ENCODE data around the gene PCBP1.
"Not testable (repeated sequence)": the region's sequence is repeated elsewhere in the genome, so short reads cannot be mapped to it uniquely, and the experiment has no call there.

The PCBP1 gene

DNA sequence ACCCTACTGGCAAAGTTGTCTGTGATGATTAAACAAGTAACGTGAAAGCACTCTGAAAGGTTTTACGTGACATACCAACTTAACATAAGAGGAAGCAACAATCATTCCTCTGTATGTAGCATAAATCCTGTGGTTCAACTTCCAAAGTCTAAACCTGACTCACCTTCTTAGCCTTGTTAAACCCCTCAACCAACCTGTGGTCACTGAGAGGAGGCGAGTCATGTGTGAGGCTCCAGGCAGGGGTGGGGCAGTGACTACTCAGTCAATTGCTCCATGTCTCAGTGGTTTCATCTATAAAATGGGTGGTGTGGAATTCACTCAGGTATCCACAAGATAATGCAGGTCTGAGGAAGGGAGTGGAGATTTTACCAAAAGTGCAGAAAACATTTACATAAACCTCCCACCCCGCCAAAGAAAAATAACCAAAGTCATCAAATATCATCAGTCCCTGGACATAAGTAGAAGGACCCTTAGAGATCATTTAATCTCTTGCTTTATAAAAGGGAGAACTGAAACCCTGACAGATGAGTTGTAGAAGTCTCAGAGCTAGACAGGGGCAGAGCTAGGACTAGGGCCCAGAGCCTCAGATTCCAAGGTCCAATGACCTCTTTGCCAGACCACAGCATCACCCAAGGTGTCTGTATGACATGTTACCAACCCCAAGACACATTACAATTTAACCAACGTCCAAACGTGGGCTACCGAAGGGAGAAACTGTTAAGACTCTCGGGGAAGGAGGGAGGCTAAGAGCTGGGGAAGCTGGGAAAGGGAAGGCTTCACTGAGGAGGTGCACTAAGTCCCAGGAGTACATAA is 3.7 kb upstream of the PCBP1 start:
- DNase-seq = no peak

GRCh38 chr2:70084973-70085710 is 2.1 kb upstream of the PCBP1 start:
- DNase-seq = no peak

DNA sequence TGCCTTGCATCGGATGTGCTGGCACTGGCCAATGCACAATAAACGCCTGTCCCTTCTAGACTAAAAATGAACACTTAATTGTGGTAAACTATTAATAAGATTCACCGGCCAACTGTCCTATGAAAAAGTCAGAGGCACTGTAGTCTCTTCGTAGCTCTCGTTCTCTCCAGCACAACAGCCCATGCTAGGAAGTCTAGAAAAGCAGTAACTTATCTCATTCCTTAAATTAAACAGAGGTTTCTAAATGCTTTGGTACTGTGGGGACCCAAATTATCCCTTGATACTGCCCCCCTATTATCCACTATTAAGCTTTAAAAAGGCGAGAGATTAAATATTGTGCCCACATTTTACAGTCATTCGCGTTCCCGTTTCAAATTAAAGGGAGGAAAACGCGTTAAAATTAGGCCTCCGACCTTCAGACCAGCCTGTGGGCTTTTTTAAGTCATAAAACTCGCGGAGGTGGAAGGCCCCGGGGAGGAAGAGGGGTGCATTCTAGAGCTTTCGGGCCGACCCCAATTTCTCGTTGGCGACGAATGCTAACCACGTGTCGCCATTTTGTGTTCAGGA is 1.5 kb upstream of the PCBP1 start:
- no peak for DNase-seq

DNA sequence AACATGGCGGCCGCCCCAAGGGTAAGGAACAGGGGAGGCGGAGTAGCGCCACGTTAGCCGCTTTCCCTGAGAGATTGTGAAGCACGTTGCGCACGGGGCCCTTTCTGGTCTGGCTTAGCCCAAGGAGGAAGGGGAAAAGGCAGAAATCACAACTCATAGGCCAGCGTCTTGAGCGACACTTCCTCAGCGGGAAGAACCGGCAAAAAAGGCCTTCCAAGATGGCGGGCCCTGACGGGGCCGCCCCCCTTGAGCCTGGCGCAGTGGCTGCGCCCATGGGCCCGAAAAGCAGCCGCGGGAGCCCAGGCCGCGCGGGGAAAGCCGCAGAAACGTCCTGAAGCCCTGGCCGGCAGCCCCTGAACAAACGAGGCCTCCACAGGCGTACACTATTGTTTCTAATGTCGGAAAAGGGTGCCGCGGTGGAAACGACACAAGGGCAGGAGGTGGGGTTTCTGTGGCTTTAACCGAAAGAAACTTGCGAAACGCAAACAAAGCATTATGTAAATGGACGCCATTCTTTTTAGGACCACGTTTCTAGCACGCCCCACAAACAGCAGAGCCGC is 919 bp upstream of the PCBP1 start:
- peak; percentile 52 for DNase-seq

GRCh38 chr2:70087702-70088597 is 673 bp downstream of the PCBP1 start:
- no peak for DNase-seq

GRCh38 chr2:70088598-70089219 is 1.4 kb downstream of the PCBP1 start:
- DNase-seq = no peak

DNA sequence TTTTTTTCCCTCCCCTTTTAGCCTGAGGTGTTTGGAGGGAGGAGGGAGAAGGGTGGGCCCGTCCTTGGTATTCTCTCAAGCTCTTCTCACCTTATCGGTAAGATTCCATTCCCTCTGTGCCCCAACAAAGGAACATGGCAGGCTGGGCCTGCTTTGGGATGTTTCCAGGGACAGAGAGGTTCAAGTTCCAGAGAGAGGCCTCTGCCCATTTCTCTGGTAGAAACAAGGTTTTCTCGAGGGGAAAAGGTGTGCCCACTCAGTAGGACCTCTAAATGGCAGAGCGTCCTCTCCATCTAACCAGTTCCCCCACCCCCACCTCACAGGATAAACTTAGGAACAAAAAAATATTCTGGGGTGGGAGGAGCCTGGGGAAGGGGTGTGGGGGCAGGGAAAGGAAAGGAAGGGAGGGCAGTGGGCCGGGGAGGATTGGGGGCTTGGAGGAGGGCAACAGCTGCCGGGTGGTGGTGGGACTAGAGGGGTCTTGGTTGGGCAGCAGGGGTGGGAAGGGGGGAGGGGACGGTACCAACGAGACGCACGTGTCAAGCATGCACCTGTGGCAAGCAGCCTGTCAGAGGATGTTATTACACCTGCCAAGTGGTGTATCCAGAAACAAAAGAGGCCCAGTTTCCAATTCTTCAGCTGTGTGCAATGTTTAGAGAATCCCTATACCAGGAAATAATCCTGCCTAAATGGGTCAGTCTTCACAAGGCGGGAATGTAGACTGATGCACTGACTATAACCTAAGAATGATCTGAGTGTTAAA is 2.1 kb downstream of the PCBP1 start:
- DNase-seq = no peak

GRCh38 chr2:70089983-70090525 is 2.8 kb downstream of the PCBP1 start:
- no peak for DNase-seq

DNA sequence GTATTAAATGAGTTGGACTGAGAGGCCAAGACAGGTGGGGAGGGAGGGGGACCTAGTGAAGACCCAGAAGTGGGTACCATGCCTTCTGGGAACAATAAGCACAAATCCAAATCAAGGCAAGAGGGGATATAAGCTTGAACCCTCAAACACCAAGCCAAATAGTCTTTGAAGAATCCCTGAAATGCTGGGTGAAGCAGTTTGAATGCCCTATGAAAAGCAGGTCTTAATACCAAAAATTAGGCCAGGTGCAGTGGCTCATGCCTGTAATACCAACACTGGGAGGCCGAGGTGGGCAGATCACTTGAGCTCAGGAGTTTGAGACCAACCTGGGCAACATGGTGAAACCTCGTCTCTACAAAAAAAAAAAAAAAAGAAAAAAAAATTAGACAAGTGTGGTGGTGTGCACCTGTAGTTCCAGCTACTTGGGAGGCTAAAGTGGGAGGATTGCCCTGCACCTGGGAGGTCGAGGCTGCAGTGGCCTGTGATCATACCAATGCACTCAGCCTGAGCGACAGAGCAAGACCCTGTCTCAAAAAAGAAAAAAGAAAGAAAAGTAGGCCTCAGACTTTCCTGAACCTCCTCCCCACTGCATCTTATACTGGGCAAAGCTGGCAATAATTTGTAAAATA is 3.5 kb downstream of the PCBP1 start:
- no peak for DNase-seq

DNA sequence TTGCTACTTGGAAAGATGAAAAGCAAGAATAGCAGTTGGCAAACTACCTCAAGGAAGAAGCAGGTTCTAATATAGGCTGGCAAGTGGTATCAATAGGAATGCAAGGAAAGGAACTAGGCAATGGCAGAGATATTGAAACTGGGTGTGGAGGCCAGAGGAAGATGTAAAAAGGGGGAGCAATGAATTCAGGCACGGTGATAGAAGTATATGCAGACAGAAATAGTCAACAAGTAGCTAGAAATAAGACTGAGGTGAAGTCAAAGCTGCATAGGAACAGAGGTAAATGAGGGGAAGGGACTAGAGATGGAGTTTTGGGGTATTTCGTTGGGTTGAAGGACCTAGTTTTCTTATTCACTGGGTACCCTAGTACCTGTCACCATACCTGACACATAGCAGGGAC is 4.1 kb downstream of the PCBP1 start:
- DNase-seq = no peak

DNA sequence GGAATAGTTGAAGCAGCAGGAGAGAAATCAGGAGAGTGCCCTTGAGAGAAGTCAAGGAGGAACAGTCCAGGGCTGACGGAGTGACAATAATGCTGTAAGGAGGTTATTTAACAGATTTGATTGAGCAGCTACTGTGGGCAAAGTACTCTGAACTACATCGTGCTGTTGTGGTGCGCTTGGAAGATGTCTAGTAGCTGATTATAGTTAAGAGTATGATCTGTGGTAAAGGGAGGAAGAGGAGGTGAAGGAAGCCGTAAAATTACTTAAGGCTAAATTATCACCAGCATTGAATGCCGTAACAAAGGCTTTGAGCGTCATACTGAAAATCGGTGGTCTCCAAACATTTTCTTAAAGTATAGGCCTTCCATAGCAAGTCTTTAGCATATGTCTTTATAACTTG is 4.5 kb downstream of the PCBP1 start:
- no peak for DNase-seq

- not testable (repeated sequence) for DNase-seq
These were observed 5.4 kb downstream of the PCBP1 start for GRCh38 chr2:70092576-70093243.

DNA sequence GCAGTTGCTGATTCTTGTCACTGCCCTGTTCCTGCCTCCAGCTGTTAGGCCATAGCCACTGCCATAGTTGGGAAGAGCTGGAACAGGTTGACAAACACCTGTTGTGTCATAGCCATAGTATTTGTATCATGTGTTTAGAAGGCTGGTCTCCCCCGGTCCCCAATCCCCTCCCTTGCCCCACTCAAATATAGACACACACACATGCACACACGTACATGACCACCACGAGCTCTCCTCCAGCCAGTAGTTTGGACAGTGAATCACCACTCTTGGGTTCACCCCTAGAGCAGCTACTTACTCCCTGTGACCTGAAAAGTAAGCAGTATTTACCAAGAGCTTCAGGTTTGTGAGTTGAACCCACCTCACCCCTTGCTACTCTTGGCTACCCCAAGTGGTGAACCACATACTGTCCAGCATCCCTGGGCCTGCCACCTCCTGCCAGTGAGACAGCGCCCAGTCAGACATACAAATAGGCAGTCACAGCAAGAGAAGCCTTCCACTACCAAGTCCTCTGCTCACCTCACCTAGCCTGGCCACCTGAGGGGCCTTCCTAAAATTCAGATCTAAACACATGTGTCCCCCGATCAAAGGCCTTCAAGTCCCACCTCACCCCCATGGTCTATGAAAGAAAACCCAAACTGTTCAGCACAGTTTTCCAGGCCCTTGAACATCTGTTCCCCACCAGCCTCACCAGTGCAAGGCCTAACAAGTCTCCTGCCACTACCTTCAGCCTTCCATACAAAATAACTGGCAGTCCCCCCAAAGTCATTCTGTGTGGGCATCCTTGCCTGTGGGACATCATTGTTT is 7.1 kb downstream of the PCBP1 start:
- DNase-seq = no peak

GRCh38 chr2:70094978-70095719 is 7.9 kb downstream of the PCBP1 start:
- DNase-seq = no peak

- no peak for DNase-seq
These were observed 8.7 kb downstream of the PCBP1 start for GRCh38 chr2:70095720-70096670.

DNA sequence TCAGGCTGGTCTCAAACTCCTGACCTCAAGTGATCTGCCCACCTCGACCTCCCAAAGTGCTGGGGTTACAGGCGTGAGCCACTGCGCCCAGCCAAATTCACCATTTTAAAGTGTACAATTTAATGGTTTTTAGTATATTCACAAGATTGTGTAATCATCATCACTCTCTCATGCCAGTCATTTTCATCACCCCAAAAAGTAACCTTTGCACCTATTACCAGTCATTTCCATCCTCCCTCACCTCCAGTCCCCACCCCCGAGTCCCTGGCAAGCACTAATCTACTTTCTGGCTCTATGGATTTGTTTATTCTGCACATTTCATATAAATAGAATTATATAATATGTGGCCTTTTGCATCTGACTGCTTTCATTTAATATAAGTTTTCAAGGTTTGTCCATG is 10.8 kb downstream of the PCBP1 start:
- no peak for DNase-seq

- DNase-seq = no peak
These were observed 12.0 kb downstream of the PCBP1 start for GRCh38 chr2:70099270-70099669.
